ENCODE data around the gene ST6GALNAC1.
"Not testable (repeated sequence)": the region's sequence is repeated elsewhere in the genome, so short reads cannot be mapped to it uniquely, and the experiment has no call there.

Gene ST6GALNAC1

DNA sequence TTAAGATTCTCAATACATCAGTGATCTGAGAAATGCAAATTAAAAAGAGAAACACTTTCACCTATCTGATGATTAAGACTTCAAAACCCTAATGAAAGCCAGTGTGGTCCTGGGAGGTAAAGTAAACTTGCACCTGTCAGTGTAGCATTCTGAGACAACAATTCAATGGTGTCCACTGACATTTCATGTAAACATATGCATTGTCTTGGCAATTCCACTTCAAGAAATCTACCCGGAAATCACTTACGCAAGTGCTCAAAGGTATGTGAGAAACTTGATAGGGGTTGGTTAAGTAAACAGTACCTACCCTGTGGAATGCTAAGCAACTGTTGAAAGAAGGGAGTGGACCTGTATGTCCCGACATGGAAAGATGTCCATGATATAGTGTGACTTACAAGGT is 2.1 kb downstream of the ST6GALNAC1 start:
- no peak overlapping the region for H3K4me3 Mint-ChIP-seq
- no peaks in the 10 kb centered on the region for H3K27me3 Mint-ChIP-seq
- DNase-seq (no peak), ATAC-seq (no peak)
- H3K4me1 Mint-ChIP-seq = peaks cover 12% of the 10 kb centered on the region
- H3K36me3 Mint-ChIP-seq (ENCODE audit: low read depth) = peaks cover under 1% of the 10 kb centered on the region
- no peak overlapping the region for H3K27ac Mint-ChIP-seq
- peaks cover 11% of the 10 kb centered on the region for H3K9me3 Mint-ChIP-seq

GRCh38 chr17:76640550-76641380 is 2.8 kb downstream of the ST6GALNAC1 start:
- Mint-ChIP-seq H3K4me1 (peaks cover 12% of the 10 kb centered on the region), H3K36me3 (ENCODE audit: low read depth) (no peaks in the 10 kb centered on the region), H3K27me3 (no peaks in the 10 kb centered on the region), H3K9me3 (peaks cover 5% of the 10 kb centered on the region), H3K27ac (no peak overlapping the region), H3K4me3 (no peak overlapping the region)
- no peak for ATAC-seq
- no peak for DNase-seq

GRCh38 chr17:76638263-76638662 is 5.3 kb downstream of the ST6GALNAC1 start:
- ATAC-seq = no peak
- H3K4me3 Mint-ChIP-seq = no peak overlapping the region
- peaks cover 3% of the 10 kb centered on the region for H3K4me1 Mint-ChIP-seq
- H3K36me3 Mint-ChIP-seq (ENCODE audit: low read depth) = no peaks in the 10 kb centered on the region
- no peak overlapping the region for H3K27ac Mint-ChIP-seq
- H3K9me3 Mint-ChIP-seq = no peaks in the 10 kb centered on the region
- peaks cover 2% of the 10 kb centered on the region for H3K27me3 Mint-ChIP-seq
- no peak for DNase-seq

DNA sequence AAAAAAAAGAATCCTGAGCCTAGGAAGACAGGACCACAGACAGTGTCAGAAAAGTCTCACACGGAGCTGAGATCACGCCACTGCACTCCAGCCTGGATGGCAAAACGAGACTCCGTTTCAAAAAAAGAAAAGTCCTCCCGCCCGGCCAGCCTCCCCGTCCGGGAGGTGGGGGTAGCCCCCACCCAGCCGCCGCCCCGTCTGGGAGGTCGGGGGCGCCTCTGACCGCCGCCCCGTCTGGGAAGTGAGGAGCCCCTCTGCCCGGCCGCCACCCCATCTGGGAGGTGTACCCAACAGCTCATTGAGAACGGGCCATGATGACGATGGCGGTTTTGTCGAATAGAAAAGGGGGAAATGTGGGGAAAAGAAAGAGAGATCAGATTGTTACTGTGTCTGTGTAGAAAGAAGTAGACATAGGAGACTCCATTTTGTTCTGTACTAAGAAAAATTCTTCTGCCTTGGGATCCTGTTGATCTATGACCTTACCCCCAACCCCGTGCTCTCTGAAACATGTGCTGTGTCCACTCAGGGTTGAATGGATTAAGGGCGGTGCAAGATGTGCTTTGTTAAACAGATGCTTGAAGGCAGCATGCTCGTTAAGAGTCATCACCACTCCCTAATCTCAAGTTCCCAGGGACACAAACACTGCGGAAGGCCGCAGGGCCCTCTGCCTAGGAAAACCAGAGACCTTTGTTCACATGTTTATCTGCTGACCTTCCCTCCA is 6.9 kb downstream of the ST6GALNAC1 start:
- H3K4me3 Mint-ChIP-seq; H3K27me3 Mint-ChIP-seq; ATAC-seq; H3K27ac Mint-ChIP-seq; H3K36me3 Mint-ChIP-seq (ENCODE audit: low read depth); H3K4me1 Mint-ChIP-seq; H3K9me3 Mint-ChIP-seq; DNase-seq: not testable (repeated sequence)

- Mint-ChIP-seq H3K36me3 (ENCODE audit: low read depth) (no peaks in the 10 kb centered on the region), H3K4me3 (no peak overlapping the region), H3K4me1 (no peaks in the 10 kb centered on the region), H3K9me3 (no peaks in the 10 kb centered on the region), H3K27ac (no peak overlapping the region), H3K27me3 (peaks cover 4% of the 10 kb centered on the region)
- ATAC-seq (no peak), DNase-seq (no peak)
These were observed 7.7 kb downstream of the ST6GALNAC1 start for GRCh38 chr17:76635659-76636360.

DNA sequence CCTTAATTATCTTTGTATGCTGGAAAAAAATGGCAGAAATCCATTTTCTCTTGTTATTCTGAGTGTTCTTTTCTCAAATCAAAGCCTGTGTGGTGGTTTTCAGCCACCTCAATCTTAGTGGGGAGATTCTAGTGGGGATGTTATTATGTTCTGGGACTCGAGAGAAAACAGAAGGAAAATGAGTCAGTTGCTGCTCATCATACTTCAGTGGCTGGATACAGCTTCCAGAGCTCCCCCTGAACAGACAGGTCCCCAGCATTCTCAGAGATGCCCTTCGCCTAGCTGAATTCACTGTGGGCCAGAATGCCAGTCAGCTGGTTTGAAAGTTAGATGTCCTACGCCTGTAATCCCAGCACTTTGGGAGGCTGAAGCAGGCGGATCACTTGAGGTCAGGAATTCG is 8.5 kb downstream of the ST6GALNAC1 start:
- Mint-ChIP-seq H3K27me3 (peaks cover 4% of the 10 kb centered on the region), H3K4me1 (no peaks in the 10 kb centered on the region), H3K36me3 (ENCODE audit: low read depth) (no peaks in the 10 kb centered on the region), H3K4me3 (no peak overlapping the region), H3K27ac (no peak overlapping the region), H3K9me3 (no peaks in the 10 kb centered on the region)
- ATAC-seq (no peak), DNase-seq (no peak)

GRCh38 chr17:76633628-76634328 is 9.8 kb downstream of the ST6GALNAC1 start:
- H3K4me1 Mint-ChIP-seq = no peaks in the 10 kb centered on the region
- H3K27ac Mint-ChIP-seq = no peak overlapping the region
- H3K4me3 Mint-ChIP-seq = no peak overlapping the region
- DNase-seq = no peak
- ATAC-seq = no peak
- H3K9me3 Mint-ChIP-seq = no peaks in the 10 kb centered on the region
- H3K27me3 Mint-ChIP-seq = peaks cover 4% of the 10 kb centered on the region
- no peaks in the 10 kb centered on the region for H3K36me3 Mint-ChIP-seq (ENCODE audit: low read depth)

DNA sequence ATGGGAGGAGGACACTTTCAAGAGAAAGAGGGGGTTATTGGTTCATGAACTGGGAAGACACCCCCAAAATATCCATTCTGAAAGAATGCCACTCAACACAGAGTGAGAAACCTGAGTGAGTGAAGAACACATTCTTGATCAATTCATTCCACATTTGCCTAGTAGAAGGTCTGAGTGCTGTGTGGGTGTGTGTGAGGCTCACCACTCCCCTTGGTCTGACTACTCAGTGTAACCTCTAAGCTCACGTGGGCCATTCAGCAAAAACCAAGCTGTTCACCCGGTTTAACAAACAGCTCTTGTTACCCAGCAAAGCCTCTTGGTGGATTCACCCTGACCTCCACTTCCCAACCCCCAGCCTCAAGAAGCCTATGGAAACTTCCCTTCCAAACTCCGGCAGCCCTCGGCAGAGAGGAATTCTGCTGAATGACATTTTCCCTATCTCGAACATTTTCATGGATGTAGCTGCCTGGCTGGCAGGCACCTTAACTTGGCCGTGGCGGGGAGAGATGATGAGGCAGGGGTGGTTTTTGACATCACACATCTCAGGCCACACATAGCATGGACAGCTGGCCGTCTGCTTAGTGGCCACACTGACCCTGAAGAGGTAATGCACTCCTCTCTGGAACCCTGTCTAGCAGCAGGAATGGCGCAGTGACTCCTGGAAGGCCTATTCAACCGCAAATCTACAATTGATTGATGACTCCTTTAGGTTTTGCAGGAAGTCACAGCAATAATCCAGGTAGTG is 11.6 kb downstream of the ST6GALNAC1 start:
- Mint-ChIP-seq H3K4me3 (no peak overlapping the region), H3K9me3 (no peaks in the 10 kb centered on the region), H3K27me3 (peaks cover 4% of the 10 kb centered on the region), H3K4me1 (no peaks in the 10 kb centered on the region), H3K36me3 (ENCODE audit: low read depth) (no peaks in the 10 kb centered on the region), H3K27ac (no peak overlapping the region)
- ATAC-seq (peak; percentile 46), DNase-seq (no peak)

- Mint-ChIP-seq H3K4me1 (no peaks in the 10 kb centered on the region), H3K36me3 (ENCODE audit: low read depth) (no peaks in the 10 kb centered on the region), H3K27me3 (peaks cover 7% of the 10 kb centered on the region), H3K9me3 (no peaks in the 10 kb centered on the region), H3K27ac (no peak overlapping the region), H3K4me3 (no peak overlapping the region)
- ATAC-seq = no peak
- DNase-seq = no peak
These were observed 13.4 kb downstream of the ST6GALNAC1 start for GRCh38 chr17:76630151-76630550.

GRCh38 chr17:76627510-76627909 is 16.0 kb downstream of the ST6GALNAC1 start:
- Mint-ChIP-seq H3K9me3 (no peaks in the 10 kb centered on the region), H3K27me3 (peaks cover 13% of the 10 kb centered on the region), H3K4me1 (peaks cover 8% of the 10 kb centered on the region), H3K27ac (no peak overlapping the region), H3K4me3 (no peak overlapping the region), H3K36me3 (ENCODE audit: low read depth) (no peaks in the 10 kb centered on the region)
- no peak for ATAC-seq
- no peak for DNase-seq

DNA sequence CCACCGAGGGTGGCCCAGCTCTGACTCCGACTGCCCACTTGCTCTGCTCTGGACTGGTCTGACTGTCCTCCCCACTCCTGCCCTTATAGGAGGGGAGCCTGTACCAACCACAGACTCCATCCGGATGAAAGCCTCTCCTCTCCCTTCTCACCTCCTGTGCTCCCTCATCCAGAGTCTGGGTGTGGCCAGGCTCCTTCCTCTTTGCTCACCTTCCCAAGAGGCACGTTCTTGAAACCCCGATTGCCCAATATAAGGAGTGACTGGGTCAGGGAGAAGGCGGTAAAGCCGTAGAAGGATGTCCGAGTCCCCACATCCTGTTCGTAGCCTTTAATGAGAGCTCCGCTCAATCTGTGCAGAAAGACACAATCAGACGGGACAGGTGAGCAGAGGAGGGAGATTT is 17.1 kb downstream of the ST6GALNAC1 start:
- H3K27ac Mint-ChIP-seq = no peak overlapping the region
- ATAC-seq (no peak), DNase-seq (no peak)
- H3K27me3 Mint-ChIP-seq = peaks cover 11% of the 10 kb centered on the region
- no peaks in the 10 kb centered on the region for H3K36me3 Mint-ChIP-seq (ENCODE audit: low read depth)
- H3K9me3 Mint-ChIP-seq = no peaks in the 10 kb centered on the region
- peaks cover 8% of the 10 kb centered on the region for H3K4me1 Mint-ChIP-seq
- H3K4me3 Mint-ChIP-seq = no peak overlapping the region

- H3K27me3 Mint-ChIP-seq = peaks cover 11% of the 10 kb centered on the region
- no peak for ATAC-seq
- no peak overlapping the region for H3K4me3 Mint-ChIP-seq
- H3K9me3 Mint-ChIP-seq = no peaks in the 10 kb centered on the region
- DNase-seq = no peak
- H3K36me3 Mint-ChIP-seq (ENCODE audit: low read depth) = no peaks in the 10 kb centered on the region
- peaks cover 8% of the 10 kb centered on the region for H3K4me1 Mint-ChIP-seq
- no peak overlapping the region for H3K27ac Mint-ChIP-seq
These were observed 18.1 kb downstream of the ST6GALNAC1 start for GRCh38 chr17:76625496-76625895.

GRCh38 chr17:76623271-76624146 is 20.0 kb downstream of the ST6GALNAC1 start:
- Mint-ChIP-seq H3K27ac (no peak overlapping the region), H3K36me3 (ENCODE audit: low read depth) (no peaks in the 10 kb centered on the region), H3K27me3 (peaks cover 11% of the 10 kb centered on the region), H3K4me1 (peaks cover 8% of the 10 kb centered on the region), H3K9me3 (no peaks in the 10 kb centered on the region), H3K4me3 (no peak overlapping the region)
- ATAC-seq (peak; percentile 80), DNase-seq (peak; percentile 85)
